ENCODE data around the gene THPO.

The THPO gene

DNA sequence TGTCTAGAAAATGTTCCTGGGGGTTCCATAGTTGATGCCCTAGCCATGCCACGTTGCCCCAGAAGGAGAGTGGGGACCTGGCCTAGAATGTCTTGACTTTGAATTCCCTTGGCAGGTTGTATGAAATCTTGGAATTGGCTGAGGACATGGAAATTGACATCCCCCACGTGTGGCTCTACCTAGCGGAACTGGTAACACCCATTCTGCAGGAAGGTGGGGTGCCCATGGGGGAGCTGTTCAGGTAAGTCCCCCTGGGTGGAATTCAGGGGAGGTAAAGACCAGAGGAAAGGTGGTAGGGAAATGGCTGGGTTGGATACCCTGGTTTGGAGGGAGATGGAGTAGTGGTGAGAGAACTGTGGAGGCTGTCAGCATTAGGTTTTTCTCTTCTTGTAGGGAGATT, 49.5 kb downstream of the THPO start:
- no peak for DNase-seq

DNA sequence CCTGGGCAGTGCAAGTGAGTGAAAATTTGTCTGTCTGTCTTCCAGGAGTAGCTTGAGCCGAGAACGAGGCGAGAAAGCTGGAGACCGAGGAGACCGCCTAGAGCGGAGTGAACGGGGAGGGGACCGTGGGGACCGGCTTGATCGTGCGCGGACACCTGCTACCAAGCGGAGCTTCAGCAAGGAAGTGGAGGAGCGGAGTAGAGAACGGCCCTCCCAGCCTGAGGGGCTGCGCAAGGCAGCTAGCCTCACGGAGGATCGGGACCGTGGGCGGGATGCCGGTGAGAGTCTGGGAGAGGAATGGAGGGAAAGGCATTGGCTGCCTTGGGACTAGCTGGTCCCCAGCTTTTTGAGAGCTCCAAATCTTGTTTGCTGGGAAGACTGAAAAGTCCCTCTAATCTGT, 50.8 kb downstream of the THPO start:
- DNase-seq = no peak

DNA sequence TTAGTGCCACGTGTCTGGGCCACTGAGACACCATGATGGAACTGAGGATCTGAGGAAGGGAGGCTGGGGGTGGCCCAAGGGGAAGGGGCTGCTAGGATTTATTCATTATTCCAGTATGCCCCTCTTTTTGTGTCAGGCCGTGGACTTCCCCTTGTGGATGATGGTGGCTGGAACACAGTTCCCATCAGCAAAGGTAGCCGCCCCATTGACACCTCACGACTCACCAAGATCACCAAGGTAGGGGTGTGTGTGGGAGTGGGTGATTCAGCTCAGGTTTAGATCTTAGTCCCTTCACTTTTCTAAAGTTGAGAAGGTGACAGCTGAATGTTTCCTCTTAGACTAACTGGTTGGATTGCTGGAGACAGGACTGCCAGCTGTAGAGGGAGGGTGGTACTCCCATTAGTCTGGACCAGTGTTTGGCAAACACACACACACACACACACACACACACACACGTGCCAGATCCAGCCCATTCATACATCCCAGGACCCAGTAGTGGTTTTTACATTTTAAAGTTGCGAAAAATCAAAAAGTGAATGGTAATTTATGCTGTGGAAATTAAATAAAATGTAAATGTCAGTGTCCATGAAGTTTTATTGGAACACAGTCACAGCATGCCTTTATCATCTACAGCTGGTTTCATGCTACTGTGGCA, 52.2 kb downstream of the THPO start:
- no peak for DNase-seq

DNA sequence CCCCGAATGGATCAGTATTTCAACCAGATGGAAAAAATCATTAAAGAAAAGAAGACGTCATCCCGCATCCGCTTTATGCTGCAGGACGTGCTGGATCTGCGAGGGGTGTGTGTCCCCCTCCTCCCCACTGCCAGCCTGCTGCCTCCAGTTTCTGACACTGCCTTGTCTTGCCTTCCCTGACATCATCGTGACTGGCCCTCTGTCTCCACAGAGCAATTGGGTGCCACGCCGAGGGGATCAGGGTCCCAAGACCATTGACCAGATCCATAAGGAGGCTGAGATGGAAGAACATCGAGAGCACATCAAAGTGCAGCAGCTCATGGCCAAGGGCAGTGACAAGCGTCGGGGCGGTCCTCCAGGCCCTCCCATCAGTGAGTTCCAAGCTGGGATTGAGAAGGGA, 52.7 kb downstream of the THPO start:
- DNase-seq = no peak

DNA sequence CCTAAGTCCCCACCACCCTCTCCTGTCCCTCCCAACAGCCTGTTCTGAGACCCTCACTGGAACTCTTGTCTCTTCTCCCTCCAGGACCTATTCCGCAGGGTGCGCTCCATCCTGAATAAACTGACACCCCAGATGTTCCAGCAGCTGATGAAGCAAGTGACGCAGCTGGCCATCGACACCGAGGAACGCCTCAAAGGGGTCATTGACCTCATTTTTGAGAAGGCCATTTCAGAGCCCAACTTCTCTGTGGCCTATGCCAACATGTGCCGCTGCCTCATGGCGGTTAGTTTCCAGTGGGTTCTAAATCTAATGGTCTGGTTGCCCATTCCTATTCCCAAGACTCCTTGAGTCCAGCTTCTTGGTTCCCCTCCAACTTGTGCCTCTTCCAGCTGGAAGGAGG, 54.3 kb downstream of the THPO start:
- no peak for DNase-seq

DNA sequence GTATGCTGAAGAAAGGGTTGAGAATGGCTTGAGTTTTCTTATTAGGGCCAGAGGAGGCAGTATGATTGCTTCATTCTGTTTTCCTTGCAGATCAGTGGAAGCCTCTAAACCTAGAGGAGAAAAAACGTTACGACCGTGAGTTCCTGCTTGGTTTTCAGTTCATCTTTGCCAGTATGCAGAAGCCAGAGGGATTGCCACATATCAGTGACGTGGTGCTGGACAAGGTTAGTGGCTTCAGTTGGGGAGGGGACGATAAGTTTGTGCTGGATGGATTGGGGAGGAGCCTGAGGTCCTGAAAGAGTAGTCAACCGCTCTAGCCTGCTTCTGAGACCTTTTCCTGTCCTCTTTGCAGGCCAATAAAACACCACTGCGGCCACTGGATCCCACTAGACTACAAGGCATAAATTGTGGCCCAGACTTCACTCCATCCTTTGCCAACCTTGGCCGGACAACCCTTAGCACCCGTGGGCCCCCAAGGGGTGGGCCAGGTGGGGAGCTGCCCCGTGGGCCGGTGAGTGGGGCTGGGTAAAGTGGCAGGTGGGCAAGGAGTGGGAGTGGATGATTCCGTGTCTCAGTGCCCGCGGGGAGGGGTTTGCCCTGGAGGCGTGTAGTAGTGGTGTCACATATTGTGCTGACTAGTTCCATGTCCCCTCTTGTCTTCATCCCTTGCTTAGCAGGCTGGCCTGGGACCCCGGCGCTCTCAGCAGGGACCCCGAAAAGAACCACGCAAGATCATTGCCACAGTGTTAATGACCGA, 55.1 kb downstream of the THPO start:
- DNase-seq = no peak
